Measurements from ENCODE around the gene RAX2. TPM values are rescaled to one million over a fixed set of nuclear protein-coding genes. Genes with fewer than 3 reads are reported as not detected.
A peak's percentile ranks its signal among the peaks of the same experiment; 100 is the strongest.

Gene RAX2
- total RNA-seq, 1 donor from 2014 or later, result not detected

GRCh38 chr19:3790209-3790734 lies 18.2 kb upstream of the RAX2 start:
- no peak overlapping the region for H3K4me3 ChIP-seq (ENCODE audit: low read depth, low read length)
- TF ChIP-seq, protein P1, sequence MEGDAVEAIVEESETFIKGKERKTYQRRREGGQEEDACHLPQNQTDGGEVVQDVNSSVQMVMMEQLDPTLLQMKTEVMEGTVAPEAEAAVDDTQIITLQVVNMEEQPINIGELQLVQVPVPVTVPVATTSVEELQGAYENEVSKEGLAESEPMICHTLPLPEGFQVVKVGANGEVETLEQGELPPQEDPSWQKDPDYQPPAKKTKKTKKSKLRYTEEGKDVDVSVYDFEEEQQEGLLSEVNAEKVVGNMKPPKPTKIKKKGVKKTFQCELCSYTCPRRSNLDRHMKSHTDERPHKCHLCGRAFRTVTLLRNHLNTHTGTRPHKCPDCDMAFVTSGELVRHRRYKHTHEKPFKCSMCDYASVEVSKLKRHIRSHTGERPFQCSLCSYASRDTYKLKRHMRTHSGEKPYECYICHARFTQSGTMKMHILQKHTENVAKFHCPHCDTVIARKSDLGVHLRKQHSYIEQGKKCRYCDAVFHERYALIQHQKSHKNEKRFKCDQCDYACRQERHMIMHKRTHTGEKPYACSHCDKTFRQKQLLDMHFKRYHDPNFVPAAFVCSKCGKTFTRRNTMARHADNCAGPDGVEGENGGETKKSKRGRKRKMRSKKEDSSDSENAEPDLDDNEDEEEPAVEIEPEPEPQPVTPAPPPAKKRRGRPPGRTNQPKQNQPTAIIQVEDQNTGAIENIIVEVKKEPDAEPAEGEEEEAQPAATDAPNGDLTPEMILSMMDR (conservative IDR thresholded peaks at IDR 0.05; ENCODE audit: low read depth, low read length), result no peak
- DNase-seq (ENCODE audit: low read depth), result no peak

DNA sequence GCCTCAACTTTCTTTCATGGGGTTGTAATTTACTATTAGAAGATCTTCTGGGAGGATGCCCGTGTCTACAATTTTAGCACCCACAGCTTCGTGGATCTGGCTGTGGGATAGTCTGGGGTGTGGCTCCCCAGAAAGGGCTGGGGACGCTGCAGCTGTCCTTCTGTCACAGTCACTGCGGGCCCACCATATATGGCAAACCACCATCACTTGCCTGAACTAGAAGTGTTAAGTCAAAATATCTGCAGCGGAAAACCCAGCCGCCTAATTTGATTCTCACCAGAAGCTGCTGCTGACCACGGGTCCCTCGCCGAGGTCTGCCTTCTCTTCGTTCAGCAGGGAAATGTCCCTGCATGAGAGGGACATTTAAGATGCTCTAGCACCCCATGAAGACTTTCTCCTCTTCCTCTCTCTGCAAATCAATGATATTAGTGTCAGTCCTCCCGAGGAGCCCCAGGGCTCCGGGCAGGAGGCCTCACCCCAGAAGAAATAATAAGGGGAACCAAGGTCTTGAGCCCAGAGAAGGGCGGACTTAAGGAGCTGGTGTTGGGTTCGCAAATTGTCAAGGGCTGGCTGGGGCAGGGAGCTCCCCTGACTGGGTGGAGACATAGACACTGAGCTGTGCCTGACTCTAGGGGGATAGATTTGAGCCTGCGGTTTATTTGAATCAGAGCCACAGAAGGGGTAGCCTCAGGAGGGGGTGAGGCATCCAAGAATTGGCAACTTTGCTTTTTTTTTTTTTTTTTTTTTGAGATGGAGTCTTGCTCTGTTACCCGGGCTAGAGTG lies 17.2 kb upstream of the RAX2 start:
- DNase-seq (ENCODE audit: low read depth), result no peak
- TF ChIP-seq, protein P1 (conservative IDR thresholded peaks at IDR 0.05; ENCODE audit: low read depth, low read length), result no peak
- no peak overlapping the region for H3K4me3 ChIP-seq (ENCODE audit: low read depth, low read length)

GRCh38 chr19:3785938-3786824 lies 14.2 kb upstream of the RAX2 start, which contains the start of gene MATK:
Gene MATK (minus strand): TSS chr19:3786381. CDS start chr19:3785135, 1,246 bp downstream.
- TF ChIP-seq, protein P1 (conservative IDR thresholded peaks at IDR 0.05; ENCODE audit: low read depth, low read length), result no peak
- peak within 1 kb of the TSS; percentile 31 for H3K4me3 ChIP-seq (ENCODE audit: low read depth, low read length)
- DNase-seq (ENCODE audit: low read depth), result no peak

GRCh38 chr19:3785451-3785937 lies 13.5 kb upstream of the RAX2 start:
- TF ChIP-seq, protein P1 (conservative IDR thresholded peaks at IDR 0.05; ENCODE audit: low read depth, low read length), result no peak
- DNase-seq (ENCODE audit: low read depth), result no peak
- H3K4me3 ChIP-seq (ENCODE audit: low read depth, low read length), result peak overlapping the region; percentile 31

GRCh38 chr19:3784607-3785450 lies 12.8 kb upstream of the RAX2 start:
- TF ChIP-seq, protein P1 (conservative IDR thresholded peaks at IDR 0.05; ENCODE audit: low read depth, low read length), result no peak
- DNase-seq (ENCODE audit: low read depth), result no peak
- peak overlapping the region; percentile 14 for H3K4me3 ChIP-seq (ENCODE audit: low read depth, low read length)

Measured in epithelial cell of proximal tubule (primary cell).